ENCODE results near the gene FOXN3. TPM values are rescaled to one million over a fixed set of nuclear protein-coding genes. Genes with fewer than 3 reads are reported as not detected.

FOXN3 gene
- total RNA-seq, 2 donors from 2014 or later, result 115 to 119 TPM

DNA sequence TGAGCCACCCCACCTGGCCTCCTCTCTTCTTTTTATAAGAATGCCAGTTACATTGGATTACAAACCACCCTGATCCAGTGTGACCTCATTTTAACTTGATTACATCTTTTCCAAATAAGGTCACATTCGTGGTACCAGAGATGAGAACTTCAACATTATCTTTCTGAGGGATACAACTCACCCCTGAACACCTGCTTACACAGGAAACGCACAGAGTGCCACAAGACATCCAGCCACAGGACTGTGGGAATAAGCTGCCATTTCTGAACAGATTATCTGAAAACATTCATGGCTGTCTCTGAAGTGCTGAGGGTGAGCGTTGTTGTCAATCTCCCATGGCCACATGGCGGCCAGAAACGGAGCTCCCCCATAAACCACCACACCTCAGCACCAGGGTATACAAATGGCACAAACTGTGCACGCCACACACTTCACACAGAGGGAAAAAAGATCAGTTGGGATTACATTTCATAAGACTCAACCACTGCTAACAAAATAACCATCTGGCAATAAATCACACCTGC lies 23.7 kb downstream of the FOXN3 start:
- DNase-seq (no peak), ATAC-seq (no peak)
- intact Hi-C loops (cut with DNase I), result no loop called here

DNA sequence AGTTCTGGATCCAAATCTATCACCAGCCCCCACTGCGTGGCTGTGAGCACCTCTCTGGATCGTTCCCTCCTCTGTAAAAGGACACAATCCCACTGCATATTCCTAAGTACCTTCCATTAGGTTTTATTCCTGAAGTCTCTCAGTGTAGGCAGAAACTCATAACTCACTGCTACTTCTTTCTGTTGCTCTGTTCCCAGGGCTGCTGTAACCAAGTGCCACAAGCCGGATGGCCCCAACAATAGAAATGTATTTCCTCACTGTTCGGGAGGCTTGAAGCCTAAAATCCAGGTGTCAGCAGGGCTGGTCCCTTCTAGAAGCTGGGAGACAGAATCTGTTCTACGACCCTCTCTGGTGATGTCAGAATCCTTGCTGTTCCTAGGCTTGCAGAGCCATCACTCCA lies 24.9 kb downstream of the FOXN3 start:
- ATAC-seq, result no peak

GRCh38 chr14:89391556-89391955 lies 25.5 kb downstream of the FOXN3 start:
- no peak for DNase-seq
- intact Hi-C loops (cut with DNase I), result no loop called here
- ATAC-seq, result no peak

More for the DNA sequence above, 24.9 kb downstream of the FOXN3 start:
- intact Hi-C loops (cut with DNase I), result no loop called here
- no peak for DNase-seq

DNA sequence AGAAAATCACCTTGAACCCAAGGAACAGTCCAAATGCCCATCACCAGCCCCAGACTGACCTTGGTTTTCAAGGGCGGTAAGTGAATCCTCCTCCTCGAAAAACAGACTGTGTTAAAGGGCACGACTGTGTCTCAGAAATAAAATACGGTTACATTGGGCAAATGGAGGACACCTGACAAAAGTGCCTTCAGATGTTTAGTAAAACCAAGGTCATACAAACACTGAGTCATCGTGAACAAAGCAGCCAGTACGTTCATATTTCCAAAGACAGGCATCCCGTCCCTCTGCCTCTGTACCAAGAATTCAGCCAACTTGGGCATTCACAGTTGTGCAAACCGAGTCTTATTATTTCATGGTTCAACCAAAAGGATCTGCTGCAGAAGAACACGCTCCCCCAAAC lies 25.9 kb downstream of the FOXN3 start:
- intact Hi-C loops (cut with DNase I), result no loop called here
- ATAC-seq (no peak), DNase-seq (no peak)

DNA sequence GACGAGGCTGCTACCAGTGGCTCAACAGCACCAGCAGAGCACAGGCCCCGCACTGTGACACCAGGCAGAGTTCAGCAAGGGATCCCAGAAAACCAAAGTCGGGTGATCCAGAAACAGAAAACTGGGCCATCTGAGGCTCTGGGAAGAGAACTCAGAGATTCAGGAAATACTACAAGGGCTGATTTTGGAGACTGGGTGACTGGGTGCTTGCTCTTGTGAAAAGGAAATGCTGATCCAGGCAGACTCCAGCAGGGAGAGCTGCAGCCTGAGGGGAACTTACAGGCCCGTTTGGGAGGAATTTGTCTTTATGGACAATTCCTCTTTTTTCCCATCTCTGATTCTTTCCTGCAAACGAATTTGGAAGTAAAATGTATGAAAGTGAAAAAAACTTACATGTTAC lies 28.2 kb downstream of the FOXN3 start:
- no peak for DNase-seq
- no peak for ATAC-seq
- intact Hi-C loops (cut with DNase I), result no loop called here

GRCh38 chr14:89387922-89388685 lies 28.9 kb downstream of the FOXN3 start:
- ATAC-seq (no peak), DNase-seq (no peak)
- intact Hi-C loops (cut with DNase I), result no loop called here

GRCh38 chr14:89386212-89386886 lies 30.7 kb downstream of the FOXN3 start:
- peak; percentile 46 for DNase-seq
- ATAC-seq, result peak; percentile 86 to 90
- intact Hi-C loops (cut with DNase I), result no loop called here

GRCh38 chr14:89384636-89385035 lies 32.4 kb downstream of the FOXN3 start:
- ATAC-seq, result no peak
- intact Hi-C loops (cut with DNase I), result no loop called here
- no peak for DNase-seq

- intact Hi-C loops (cut with DNase I), result no loop called here
- no peak for ATAC-seq
- DNase-seq, result no peak
Measured at GRCh38 chr14:89384023-89384422, 33.0 kb downstream of the FOXN3 start.

DNA sequence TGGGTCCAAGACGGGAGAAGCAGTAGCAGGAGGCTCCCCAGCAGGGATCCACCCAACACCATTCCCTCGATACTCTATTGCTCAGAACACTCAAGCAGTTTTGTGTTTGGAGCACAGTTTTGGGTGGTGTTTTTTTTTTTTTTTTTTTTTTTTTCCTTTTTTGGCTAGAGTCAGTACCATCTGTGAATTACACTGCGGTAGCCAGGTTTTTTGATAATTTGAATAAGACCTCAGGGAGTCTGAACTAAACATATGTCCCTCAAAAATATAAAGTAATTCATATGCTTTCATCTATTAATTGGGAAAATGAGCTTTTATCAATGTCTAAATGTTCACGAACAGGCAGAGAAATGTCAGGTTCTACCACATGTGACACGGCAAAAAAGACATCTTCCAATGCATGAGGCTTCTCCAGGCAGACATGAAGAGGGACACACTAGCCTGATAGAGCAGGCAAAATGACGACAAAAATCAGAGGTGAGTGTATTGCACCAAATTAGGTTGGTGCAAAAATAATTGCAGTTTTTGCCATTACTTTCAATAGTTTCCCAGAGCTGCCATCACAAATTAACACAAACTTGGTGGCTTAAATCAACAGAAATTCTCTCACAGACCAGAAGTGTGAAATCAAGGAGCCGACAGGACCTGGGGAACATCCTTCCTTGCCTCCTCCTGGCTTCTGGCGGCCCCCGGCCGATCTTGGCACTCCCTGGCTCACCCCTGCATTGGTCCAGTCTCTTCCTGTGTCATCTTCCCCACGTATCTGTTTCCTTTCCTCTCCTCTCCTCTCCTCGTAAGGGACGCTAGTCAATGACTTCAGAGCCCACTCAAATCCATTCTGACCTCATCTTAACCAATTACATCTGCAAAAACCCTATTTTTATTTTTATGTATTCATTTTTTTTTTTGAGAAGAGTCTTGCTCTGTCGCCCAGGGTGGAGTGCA lies 33.9 kb downstream of the FOXN3 start:
- ATAC-seq (no peak), DNase-seq (no peak)
- intact Hi-C loops (cut with DNase I), result no loop called here

DNA sequence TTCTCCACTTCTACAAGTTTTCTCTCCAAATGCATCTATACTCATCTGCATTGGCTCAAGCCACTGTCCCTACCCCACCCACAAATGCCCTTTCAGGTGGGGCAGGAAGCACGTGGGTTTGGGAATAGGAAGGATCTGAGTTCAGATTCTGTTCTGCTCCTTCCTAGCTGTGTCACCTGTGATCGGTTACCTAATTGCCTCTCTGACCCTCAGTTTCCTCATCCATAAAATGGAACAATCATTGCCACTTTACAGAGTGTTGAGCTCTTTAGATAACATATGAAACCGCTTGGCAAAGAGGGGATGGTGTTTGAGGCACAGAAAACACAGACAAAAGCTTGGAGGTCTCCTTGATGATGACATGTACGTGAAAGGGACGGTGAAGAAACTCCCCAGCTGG lies 34.5 kb downstream of the FOXN3 start:
- DNase-seq (no peak), ATAC-seq (no peak)
- intact Hi-C loops (cut with DNase I), result no loop called here

GRCh38 chr14:89379891-89380820 lies 36.9 kb downstream of the FOXN3 start:
- ATAC-seq (no peak), DNase-seq (no peak)
- intact Hi-C loops (cut with DNase I), result no loop called here

- ATAC-seq (peak; percentile 39 to 89), DNase-seq (no peak)
- intact Hi-C loops (cut with DNase I), result no loop called here
Measured at GRCh38 chr14:89379006-89379405, 38.0 kb downstream of the FOXN3 start.

DNA sequence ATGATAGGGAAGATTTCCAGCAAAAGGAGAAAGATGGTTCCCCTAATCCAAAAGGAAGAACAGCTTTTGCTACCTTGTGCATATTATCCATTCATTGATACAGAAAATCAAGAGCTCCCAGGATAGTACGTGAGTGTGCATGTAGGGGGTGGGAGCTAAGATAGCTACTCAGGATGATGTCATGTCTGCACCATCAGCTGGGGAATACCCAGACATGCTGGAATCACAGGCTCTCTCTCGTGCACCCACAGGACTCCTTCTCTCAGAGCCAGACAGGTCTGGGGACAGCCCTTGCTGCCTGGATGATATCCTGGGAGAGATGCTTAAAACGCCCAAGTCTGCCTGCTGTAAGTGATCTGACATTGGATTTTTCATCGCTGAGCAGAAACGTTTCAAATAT lies 38.9 kb downstream of the FOXN3 start:
- DNase-seq (no peak), ATAC-seq (peak; percentile 41 to 87)
- intact Hi-C loops (cut with DNase I), result no loop called here

DNA sequence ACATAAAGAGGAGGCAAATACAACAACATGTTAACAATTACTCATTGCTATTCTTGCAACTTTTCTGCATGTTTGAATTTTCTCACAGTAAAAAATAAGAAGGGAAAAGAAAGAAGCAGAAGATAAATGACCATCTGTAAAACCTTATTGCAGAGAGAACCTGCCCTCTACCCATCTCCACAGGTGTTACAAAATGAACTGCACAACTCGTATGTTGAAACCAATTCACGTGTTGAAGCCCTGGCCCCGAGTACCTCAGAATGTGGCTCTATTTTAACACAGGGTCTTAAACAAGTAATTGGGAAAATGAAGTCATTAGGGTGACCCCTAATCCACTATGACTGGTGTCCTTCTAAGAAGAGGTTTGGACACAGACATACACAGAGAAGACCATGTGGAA lies 39.5 kb downstream of the FOXN3 start:
- intact Hi-C loops (cut with DNase I), result no loop called here
- ATAC-seq, result no peak
- no peak for DNase-seq

DNA sequence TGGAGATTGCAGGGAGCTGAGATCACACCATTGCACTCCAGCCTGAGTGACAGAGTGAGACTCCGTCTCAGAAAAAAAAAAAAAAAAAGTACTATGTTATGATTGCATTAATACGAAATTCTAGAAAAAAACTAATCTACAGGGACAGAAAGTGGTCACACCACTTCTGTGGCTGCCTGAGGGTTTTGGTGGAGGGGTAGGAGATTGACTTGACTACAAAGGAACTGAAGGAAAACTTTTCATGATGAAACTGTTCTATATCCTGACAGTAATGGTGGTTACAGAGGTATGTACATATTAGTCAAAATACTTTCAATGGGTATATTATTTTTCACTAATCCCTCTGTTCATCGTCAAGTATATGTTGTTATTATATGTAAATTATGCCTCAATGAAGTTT lies 42.1 kb downstream of the FOXN3 start:
- no peak for ATAC-seq

GRCh38 chr14:89373185-89373584 lies 43.8 kb downstream of the FOXN3 start:
- DNase-seq (no peak), ATAC-seq (no peak)
- intact Hi-C loops (cut with DNase I), result no loop called here

More for the DNA sequence above, 42.1 kb downstream of the FOXN3 start:
- no peak for DNase-seq
- intact Hi-C loops (cut with DNase I), result no loop called here

DNA sequence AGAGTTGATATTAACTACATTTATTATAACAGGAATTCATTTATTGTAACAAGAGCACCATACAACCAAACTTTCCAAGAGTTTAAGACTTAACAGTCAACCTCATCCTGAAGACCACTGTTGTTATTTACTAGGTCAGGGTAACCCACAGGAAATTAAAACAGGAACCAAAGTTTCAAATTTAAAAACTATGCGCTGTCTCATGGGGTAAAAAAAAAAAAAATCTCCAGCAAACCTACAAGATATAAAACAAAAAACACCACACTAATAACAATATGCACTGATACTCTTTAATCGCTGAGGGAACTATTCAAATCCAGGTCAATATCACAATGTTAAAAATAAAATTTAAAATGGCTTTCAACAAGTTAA lies 44.5 kb downstream of the FOXN3 start:
- ATAC-seq, result no peak
- no peak for DNase-seq
- intact Hi-C loops (cut with DNase I), result no loop called here
